WTC11 (cell line): ENCODE results near the gene PADI2. TPM values are rescaled to one million over a fixed set of nuclear protein-coding genes. Genes with fewer than 3 reads are reported as not detected.

ENCODE experiments used
- ATAC-seq: fragments of 200-7000 bp; cut with Tn5 transposase; 2 replicates; pipeline ENCODE4 v1.10.0; 2021; ENCODE audit warnings: mild to moderate bottlenecking, moderate library complexity
- CTCF ChIA-PET: fragments of 300-600 bp; sonication (Branson Sonifier 250); formaldehyde crosslinking; loops from one replicate; lab custom pipeline; 2021; ENCODE audit warnings: antibody characterized with exemption; lab: Charles Lee
- POLR2A ChIA-PET: fragments of 350-600 bp; sonication (Branson Sonifier 250); formaldehyde crosslinking; loops from one replicate; lab custom pipeline; 2021; ENCODE audit warnings: antibody characterized with exemption; lab: Charles Lee
- DNase-seq: peaks from one replicate; pipeline ENCODE4 v3.0.0; 2021; ENCODE audit warnings: low spot score
- H3K27ac Mint-ChIP-seq: 2 replicates; pipeline ENCODE4 v1.8.0; 2021; ENCODE audit warnings: mixed read lengths
- H3K27me3 Mint-ChIP-seq: 2 replicates; pipeline ENCODE4 v1.8.0; 2021; ENCODE audit warnings: low read depth, mild to moderate bottlenecking, moderate library complexity, mixed read lengths
- H3K36me3 Mint-ChIP-seq: 2 replicates; pipeline ENCODE4 v1.8.0; 2021; ENCODE audit warnings: mixed read lengths
- H3K4me1 Mint-ChIP-seq: 2 replicates; pipeline ENCODE4 v1.8.0; 2022; ENCODE audit warnings: mixed read lengths
- H3K4me3 Mint-ChIP-seq: 2 replicates; pipeline ENCODE4 v1.8.0; 2021; ENCODE audit warnings: mild to moderate bottlenecking, moderate library complexity, mixed read lengths
- H3K9me3 Mint-ChIP-seq: 2 replicates; pipeline ENCODE4 v1.8.0; 2021; ENCODE audit warnings: mixed read lengths
- KAT7 ChIP-seq: sonication (generic); formaldehyde crosslinking; IDR thresholded peaks from 2 replicates; pipeline ENCODE4 v1.8.1; 2023; ENCODE audit warnings: missing genetic modification reagents, mild to moderate bottlenecking, borderline replicate concordance
- NFE2L1 ChIP-seq: sonication (generic); formaldehyde crosslinking; IDR thresholded peaks from 2 replicates; pipeline ENCODE4 v1.8.1; 2023; ENCODE audit warnings: missing genetic modification reagents
- NFYB ChIP-seq: sonication (generic); formaldehyde crosslinking; conservative IDR thresholded peaks from 2 replicates; pipeline ENCODE4 v1.8.0; 2022; ENCODE audit warnings: low read depth, missing genetic modification reagents
- NR1H2 ChIP-seq: sonication (generic); formaldehyde crosslinking; IDR thresholded peaks from 2 replicates; pipeline ENCODE4 v1.9.0; 2021; ENCODE audit warnings: mild to moderate bottlenecking, moderate library complexity, missing genetic modification reagents
- SMAD4 ChIP-seq: sonication (generic); formaldehyde crosslinking; IDR thresholded peaks from 2 replicates; pipeline ENCODE4 v1.8.0; 2022; ENCODE audit warnings: mild to moderate bottlenecking, missing genetic modification reagents
- TCF7 ChIP-seq: sonication (generic); formaldehyde crosslinking; IDR thresholded peaks from 2 replicates; pipeline ENCODE4 v1.8.0; 2022; ENCODE audit warnings: mild to moderate bottlenecking, low read depth, missing genetic modification reagents, moderate library complexity
- ZNF121 ChIP-seq: sonication (generic); formaldehyde crosslinking; IDR thresholded peaks from 2 replicates; pipeline ENCODE4 v1.8.0; 2023; ENCODE audit warnings: missing genetic modification reagents
- ZNF232 ChIP-seq: sonication (generic); formaldehyde crosslinking; IDR thresholded peaks from 2 replicates; pipeline ENCODE4 v1.8.0; 2022; ENCODE audit warnings: mild to moderate bottlenecking, missing genetic modification reagents
- total RNA-seq: library from RNA; stranded (reverse); gene quantifications from 3 replicates; pipeline ENCODE4 v1.2.3, GENCODE V29; 2021
- TF ChIP-seq, protein P1 (sequence below): sonication (generic); formaldehyde crosslinking; IDR thresholded peaks from 2 replicates; pipeline ENCODE4 v1.8.1; 2023; ENCODE audit warnings: mild to moderate bottlenecking, missing genetic modification reagents, moderate library complexity
- TF ChIP-seq, protein P2 (sequence below): sonication (generic); formaldehyde crosslinking; IDR thresholded peaks from 2 replicates; pipeline ENCODE4 v1.8.1; 2023; ENCODE audit warnings: mild to moderate bottlenecking, moderate library complexity, missing genetic modification reagents
- TF ChIP-seq, protein P3 (sequence below): fragments of 250-450 bp; sonication (Bioruptor Pico); IDR thresholded peaks from 2 replicates; pipeline ENCODE4 v1.9.0; 2021; ENCODE audit warnings: moderate library complexity, mild to moderate bottlenecking, inconsistent platforms, borderline replicate concordance
- TF ChIP-seq, protein P4 (sequence below): sonication (generic); formaldehyde crosslinking; IDR thresholded peaks from 2 replicates; pipeline ENCODE4 v1.8.1; 2023; ENCODE audit warnings: mild to moderate bottlenecking, missing genetic modification reagents, borderline replicate concordance
- TF ChIP-seq, protein P5 (sequence below): fragments of 200-600 bp; IDR thresholded peaks from 2 replicates; pipeline ENCODE4 v1.8.0; 2022; ENCODE audit warnings: antibody characterized with exemption
- TF ChIP-seq, protein P6 (sequence below): sonication (generic); formaldehyde crosslinking; IDR thresholded peaks from 2 replicates; pipeline ENCODE4 v1.8.1; 2023; ENCODE audit warnings: mild to moderate bottlenecking, missing genetic modification reagents
- TF ChIP-seq, protein P7 (sequence below): sonication (generic); formaldehyde crosslinking; IDR thresholded peaks from 2 replicates; pipeline ENCODE4 v1.8.1; 2023; ENCODE audit warnings: mild to moderate bottlenecking, missing genetic modification reagents, moderate library complexity
- TF ChIP-seq, protein P8 (sequence below): fragments of 250-450 bp; sonication (Bioruptor Pico); IDR thresholded peaks from 2 replicates; pipeline ENCODE4 v1.8.0; 2021; ENCODE audit warnings: mild to moderate bottlenecking
- TF ChIP-seq, protein P9 (sequence below): sonication (generic); formaldehyde crosslinking; IDR thresholded peaks from 2 replicates; pipeline ENCODE4 v1.8.0; 2022; ENCODE audit warnings: missing genetic modification reagents

Gene PADI2
- total RNA-seq, 1 experiment from 2014 or later, result 3.8 TPM

DNA sequence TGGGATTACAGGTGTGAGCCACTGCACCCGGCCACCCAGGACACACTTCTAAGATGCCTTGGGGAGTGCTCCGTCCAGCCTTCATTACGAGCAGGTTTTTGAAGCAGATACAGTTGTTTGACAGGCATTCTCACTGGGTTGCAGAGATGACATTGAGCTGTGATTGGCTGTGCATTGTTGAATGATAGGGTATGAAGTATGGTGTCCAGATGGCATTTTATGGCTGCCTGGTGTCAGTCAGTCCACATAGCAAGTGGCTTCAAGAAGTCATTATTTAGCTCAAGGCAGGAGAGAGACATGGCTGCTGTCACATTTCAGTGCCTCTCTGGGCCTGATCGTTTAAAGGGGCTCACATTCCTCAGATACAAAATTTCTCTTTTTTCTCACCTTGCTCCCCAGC, 14.8 kb upstream of the PADI2 start:
- ChIA-PET CTCF (interaction anchor here (2.0 kb wide), 1 partner anchor 8 kb away, joined by 5 read pairs; no protein-coding TSS in a partner anchor), POLR2A (interaction anchor here (0.7 kb wide), 1 partner anchor 50 kb away, joined by 4 read pairs; no protein-coding TSS in a partner anchor)
- no peak for DNase-seq
- Mint-ChIP-seq H3K9me3 (peaks cover 9% of the 10 kb centered on the region), H3K36me3 (0 out of 2 replicates have a peak, but pooled peaks cover 2% of the 10 kb centered on the region)
- TF ChIP-seq TCF7, result no peak
- no peak for TF ChIP-seq ZNF232 (CRISPR knock-in tag)
- TF ChIP-seq KAT7 (CRISPR knock-in tag), result no peak
- TF ChIP-seq NFE2L1 (CRISPR knock-in tag), result no peak
- TF ChIP-seq, protein P1, sequence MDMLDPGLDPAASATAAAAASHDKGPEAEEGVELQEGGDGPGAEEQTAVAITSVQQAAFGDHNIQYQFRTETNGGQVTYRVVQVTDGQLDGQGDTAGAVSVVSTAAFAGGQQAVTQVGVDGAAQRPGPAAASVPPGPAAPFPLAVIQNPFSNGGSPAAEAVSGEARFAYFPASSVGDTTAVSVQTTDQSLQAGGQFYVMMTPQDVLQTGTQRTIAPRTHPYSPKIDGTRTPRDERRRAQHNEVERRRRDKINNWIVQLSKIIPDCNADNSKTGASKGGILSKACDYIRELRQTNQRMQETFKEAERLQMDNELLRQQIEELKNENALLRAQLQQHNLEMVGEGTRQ, result no peak
- TF ChIP-seq, protein P2, sequence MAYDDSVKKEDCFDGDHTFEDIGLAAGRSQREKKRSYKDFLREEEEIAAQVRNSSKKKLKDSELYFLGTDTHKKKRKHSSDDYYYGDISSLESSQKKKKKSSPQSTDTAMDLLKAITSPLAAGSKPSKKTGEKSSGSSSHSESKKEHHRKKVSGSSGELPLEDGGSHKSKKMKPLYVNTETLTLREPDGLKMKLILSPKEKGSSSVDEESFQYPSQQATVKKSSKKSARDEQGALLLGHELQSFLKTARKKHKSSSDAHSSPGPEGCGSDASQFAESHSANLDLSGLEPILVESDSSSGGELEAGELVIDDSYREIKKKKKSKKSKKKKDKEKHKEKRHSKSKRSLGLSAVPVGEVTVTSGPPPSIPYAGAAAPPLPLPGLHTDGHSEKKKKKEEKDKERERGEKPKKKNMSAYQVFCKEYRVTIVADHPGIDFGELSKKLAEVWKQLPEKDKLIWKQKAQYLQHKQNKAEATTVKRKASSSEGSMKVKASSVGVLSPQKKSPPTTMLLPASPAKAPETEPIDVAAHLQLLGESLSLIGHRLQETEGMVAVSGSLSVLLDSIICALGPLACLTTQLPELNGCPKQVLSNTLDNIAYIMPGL, result no peak
- TF ChIP-seq, protein P3, sequence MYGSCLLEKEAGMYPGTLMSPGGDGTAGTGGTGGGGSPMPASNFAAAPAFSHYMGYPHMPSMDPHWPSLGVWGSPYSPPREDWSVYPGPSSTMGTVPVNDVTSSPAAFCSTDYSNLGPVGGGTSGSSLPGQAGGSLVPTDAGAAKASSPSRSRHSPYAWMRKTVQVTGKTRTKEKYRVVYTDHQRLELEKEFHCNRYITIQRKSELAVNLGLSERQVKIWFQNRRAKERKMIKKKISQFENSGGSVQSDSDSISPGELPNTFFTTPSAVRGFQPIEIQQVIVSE (CRISPR knock-in tag), result no peak
- TF ChIP-seq, protein P4, sequence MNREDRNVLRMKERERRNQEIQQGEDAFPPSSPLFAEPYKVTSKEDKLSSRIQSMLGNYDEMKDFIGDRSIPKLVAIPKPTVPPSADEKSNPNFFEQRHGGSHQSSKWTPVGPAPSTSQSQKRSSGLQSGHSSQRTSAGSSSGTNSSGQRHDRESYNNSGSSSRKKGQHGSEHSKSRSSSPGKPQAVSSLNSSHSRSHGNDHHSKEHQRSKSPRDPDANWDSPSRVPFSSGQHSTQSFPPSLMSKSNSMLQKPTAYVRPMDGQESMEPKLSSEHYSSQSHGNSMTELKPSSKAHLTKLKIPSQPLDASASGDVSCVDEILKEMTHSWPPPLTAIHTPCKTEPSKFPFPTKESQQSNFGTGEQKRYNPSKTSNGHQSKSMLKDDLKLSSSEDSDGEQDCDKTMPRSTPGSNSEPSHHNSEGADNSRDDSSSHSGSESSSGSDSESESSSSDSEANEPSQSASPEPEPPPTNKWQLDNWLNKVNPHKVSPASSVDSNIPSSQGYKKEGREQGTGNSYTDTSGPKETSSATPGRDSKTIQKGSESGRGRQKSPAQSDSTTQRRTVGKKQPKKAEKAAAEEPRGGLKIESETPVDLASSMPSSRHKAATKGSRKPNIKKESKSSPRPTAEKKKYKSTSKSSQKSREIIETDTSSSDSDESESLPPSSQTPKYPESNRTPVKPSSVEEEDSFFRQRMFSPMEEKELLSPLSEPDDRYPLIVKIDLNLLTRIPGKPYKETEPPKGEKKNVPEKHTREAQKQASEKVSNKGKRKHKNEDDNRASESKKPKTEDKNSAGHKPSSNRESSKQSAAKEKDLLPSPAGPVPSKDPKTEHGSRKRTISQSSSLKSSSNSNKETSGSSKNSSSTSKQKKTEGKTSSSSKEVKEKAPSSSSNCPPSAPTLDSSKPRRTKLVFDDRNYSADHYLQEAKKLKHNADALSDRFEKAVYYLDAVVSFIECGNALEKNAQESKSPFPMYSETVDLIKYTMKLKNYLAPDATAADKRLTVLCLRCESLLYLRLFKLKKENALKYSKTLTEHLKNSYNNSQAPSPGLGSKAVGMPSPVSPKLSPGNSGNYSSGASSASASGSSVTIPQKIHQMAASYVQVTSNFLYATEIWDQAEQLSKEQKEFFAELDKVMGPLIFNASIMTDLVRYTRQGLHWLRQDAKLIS (CRISPR knock-in tag), result no peak
- TF ChIP-seq, all 79 proteins: peak for 0
- peaks cover 28% of the 10 kb centered on the region for H3K4me1 Mint-ChIP-seq
- H3K27ac Mint-ChIP-seq, result no peak overlapping the region
- H3K27me3 Mint-ChIP-seq, result peaks cover 7% of the 10 kb centered on the region
- no peak overlapping the region for H3K4me3 Mint-ChIP-seq
- ATAC-seq, result no peak

DNA sequence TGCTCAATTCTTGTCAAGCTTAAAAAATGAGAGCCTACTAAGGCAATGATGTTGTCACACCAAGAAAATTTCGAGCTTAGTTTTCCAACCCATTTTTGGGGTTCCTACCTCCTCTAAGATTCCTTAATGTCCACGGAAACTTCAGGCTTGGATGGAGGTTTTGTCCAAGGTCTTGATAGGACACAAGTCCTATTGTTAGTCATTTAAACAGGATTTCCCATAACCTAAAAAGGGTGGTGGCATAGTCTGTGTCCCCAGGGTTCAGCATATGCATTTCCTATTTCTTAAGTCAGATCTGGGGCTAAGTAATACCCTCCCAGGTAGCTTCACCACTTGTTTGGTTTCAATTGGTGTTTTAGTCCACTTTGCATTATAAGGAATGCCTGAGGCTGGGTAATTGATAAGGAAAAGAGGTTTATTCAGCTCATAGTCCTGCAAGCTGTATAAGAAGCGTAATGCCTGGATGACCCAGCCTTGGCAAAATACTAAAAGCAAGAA, 10.9 kb upstream of the PADI2 start:
- Mint-ChIP-seq H3K36me3 (no peaks in the 10 kb centered on the region), H3K4me3 (no peak overlapping the region), H3K27ac (peak overlapping the region; percentile 44), H3K27me3 (peaks cover 5% of the 10 kb centered on the region), H3K9me3 (peaks cover 4% of the 10 kb centered on the region; the same call in 1 of the 2 replicates), H3K4me1 (peaks cover 36% of the 10 kb centered on the region)
- CTCF ChIA-PET, result interaction anchor here (0.9 to 4.3 kb wide), 12 partner anchors 8 to 206 kb away, joined by 3 to 41 read pairs (median 4); partner anchors contain the start of gene PADI2
- ATAC-seq (peak; percentile 22), DNase-seq (no peak)
- POLR2A ChIA-PET, result interaction anchor here (0.6 to 1.2 kb wide), 2 partner anchors 82 to 270 kb away, joined by 3 to 5 read pairs; no protein-coding TSS in a partner anchor
- TF ChIP-seq ZNF232 (CRISPR knock-in tag) (no peak), SMAD4 (CRISPR knock-in tag) (no peak), NR1H2 (CRISPR knock-in tag) (no peak), ZNF121 (CRISPR knock-in tag) (no peak), NFYB (no peak)
- TF ChIP-seq, protein P5, sequence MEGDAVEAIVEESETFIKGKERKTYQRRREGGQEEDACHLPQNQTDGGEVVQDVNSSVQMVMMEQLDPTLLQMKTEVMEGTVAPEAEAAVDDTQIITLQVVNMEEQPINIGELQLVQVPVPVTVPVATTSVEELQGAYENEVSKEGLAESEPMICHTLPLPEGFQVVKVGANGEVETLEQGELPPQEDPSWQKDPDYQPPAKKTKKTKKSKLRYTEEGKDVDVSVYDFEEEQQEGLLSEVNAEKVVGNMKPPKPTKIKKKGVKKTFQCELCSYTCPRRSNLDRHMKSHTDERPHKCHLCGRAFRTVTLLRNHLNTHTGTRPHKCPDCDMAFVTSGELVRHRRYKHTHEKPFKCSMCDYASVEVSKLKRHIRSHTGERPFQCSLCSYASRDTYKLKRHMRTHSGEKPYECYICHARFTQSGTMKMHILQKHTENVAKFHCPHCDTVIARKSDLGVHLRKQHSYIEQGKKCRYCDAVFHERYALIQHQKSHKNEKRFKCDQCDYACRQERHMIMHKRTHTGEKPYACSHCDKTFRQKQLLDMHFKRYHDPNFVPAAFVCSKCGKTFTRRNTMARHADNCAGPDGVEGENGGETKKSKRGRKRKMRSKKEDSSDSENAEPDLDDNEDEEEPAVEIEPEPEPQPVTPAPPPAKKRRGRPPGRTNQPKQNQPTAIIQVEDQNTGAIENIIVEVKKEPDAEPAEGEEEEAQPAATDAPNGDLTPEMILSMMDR, result no peak
- TF ChIP-seq, protein P6, sequence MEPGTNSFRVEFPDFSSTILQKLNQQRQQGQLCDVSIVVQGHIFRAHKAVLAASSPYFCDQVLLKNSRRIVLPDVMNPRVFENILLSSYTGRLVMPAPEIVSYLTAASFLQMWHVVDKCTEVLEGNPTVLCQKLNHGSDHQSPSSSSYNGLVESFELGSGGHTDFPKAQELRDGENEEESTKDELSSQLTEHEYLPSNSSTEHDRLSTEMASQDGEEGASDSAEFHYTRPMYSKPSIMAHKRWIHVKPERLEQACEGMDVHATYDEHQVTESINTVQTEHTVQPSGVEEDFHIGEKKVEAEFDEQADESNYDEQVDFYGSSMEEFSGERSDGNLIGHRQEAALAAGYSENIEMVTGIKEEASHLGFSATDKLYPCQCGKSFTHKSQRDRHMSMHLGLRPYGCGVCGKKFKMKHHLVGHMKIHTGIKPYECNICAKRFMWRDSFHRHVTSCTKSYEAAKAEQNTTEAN (CRISPR knock-in tag), result no peak
- TF ChIP-seq, protein P7, sequence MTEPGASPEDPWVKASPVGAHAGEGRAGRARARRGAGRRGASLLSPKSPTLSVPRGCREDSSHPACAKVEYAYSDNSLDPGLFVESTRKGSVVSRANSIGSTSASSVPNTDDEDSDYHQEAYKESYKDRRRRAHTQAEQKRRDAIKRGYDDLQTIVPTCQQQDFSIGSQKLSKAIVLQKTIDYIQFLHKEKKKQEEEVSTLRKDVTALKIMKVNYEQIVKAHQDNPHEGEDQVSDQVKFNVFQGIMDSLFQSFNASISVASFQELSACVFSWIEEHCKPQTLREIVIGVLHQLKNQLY, result no peak
- TF ChIP-seq, protein P8, sequence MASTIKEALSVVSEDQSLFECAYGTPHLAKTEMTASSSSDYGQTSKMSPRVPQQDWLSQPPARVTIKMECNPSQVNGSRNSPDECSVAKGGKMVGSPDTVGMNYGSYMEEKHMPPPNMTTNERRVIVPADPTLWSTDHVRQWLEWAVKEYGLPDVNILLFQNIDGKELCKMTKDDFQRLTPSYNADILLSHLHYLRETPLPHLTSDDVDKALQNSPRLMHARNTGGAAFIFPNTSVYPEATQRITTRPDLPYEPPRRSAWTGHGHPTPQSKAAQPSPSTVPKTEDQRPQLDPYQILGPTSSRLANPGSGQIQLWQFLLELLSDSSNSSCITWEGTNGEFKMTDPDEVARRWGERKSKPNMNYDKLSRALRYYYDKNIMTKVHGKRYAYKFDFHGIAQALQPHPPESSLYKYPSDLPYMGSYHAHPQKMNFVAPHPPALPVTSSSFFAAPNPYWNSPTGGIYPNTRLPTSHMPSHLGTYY (CRISPR knock-in tag), result no peak
- TF ChIP-seq, protein P9, sequence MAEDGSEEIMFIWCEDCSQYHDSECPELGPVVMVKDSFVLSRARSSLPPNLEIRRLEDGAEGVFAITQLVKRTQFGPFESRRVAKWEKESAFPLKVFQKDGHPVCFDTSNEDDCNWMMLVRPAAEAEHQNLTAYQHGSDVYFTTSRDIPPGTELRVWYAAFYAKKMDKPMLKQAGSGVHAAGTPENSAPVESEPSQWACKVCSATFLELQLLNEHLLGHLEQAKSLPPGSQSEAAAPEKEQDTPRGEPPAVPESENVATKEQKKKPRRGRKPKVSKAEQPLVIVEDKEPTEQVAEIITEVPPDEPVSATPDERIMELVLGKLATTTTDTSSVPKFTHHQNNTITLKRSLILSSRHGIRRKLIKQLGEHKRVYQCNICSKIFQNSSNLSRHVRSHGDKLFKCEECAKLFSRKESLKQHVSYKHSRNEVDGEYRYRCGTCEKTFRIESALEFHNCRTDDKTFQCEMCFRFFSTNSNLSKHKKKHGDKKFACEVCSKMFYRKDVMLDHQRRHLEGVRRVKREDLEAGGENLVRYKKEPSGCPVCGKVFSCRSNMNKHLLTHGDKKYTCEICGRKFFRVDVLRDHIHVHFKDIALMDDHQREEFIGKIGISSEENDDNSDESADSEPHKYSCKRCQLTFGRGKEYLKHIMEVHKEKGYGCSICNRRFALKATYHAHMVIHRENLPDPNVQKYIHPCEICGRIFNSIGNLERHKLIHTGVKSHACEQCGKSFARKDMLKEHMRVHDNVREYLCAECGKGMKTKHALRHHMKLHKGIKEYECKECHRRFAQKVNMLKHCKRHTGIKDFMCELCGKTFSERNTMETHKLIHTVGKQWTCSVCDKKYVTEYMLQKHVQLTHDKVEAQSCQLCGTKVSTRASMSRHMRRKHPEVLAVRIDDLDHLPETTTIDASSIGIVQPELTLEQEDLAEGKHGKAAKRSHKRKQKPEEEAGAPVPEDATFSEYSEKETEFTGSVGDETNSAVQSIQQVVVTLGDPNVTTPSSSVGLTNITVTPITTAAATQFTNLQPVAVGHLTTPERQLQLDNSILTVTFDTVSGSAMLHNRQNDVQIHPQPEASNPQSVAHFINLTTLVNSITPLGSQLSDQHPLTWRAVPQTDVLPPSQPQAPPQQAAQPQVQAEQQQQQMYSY, result no peak
